Right lobe of liver (tissue), 4 donors: ENCODE results near the gene HPSE.

Experiments used
- POLR2A ChIP-seq: fragments of 450-650 bp; IDR thresholded peaks from one replicate; pipeline ENCODE4 v1.6.1; 2017; ENCODE audit warnings: antibody characterized with exemption, mild to moderate bottlenecking
- TF ChIP-seq, protein P1 (sequence below), 4 donors: fragments of 200-600 bp in 3 of 4; fragments of 450-650 bp in 1 of 4; IDR thresholded peaks; one replicate each; pipeline versions ENCODE4 v1.5.1 to v1.8.0; 2016 to 2022; ENCODE audit warnings: antibody characterized with exemption in 4 of 4, mild to moderate bottlenecking in 2 of 4
- donor health status: DM: no; HTN: no; CAD: no.
- donor health status: DM: no; HTN: no; CAD: no.
- donor health status: DM: no; HTN: yes; CAD: no.

DNA sequence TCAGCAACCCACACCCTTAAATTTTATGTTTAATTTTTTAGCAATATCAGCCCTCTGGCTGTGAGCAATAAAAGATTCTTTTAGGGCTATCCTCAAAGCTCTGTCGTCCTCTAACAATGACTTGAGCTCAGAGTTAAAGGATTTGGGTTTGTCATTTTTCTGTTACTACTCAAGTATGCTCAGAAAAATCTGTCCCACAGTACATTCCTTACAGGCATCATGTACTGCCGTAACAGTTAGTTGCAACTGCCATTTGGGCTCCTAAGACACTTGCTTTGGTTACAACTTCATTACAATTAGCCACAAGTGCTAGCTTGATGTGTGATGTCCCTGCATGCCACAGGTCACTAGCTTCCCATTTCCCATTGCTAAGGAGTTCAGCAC is 83.2 kb downstream of the HPSE start:
- TF ChIP-seq, protein P1, sequence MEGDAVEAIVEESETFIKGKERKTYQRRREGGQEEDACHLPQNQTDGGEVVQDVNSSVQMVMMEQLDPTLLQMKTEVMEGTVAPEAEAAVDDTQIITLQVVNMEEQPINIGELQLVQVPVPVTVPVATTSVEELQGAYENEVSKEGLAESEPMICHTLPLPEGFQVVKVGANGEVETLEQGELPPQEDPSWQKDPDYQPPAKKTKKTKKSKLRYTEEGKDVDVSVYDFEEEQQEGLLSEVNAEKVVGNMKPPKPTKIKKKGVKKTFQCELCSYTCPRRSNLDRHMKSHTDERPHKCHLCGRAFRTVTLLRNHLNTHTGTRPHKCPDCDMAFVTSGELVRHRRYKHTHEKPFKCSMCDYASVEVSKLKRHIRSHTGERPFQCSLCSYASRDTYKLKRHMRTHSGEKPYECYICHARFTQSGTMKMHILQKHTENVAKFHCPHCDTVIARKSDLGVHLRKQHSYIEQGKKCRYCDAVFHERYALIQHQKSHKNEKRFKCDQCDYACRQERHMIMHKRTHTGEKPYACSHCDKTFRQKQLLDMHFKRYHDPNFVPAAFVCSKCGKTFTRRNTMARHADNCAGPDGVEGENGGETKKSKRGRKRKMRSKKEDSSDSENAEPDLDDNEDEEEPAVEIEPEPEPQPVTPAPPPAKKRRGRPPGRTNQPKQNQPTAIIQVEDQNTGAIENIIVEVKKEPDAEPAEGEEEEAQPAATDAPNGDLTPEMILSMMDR (IDR thresholded peaks at IDR 0.05): no peak
- no peak for TF ChIP-seq POLR2A
